Suprapubic skin (tissue), 4 donors: Measurements from ENCODE around the gene TAF7L.

ENCODE experiments used
- POLR2A ChIP-seq, 2 donors: fragments of 450-650 bp; IDR thresholded peaks; one replicate each; pipeline ENCODE4 v1.6.1; 2017; ENCODE audit warnings: antibody characterized with exemption in 2 of 2, mild to moderate bottlenecking in 2 of 2, moderate library complexity in 2 of 2
- POLR2AphosphoS5 ChIP-seq, 3 donors: sonication (generic); formaldehyde crosslinking; IDR thresholded peaks; one replicate each; pipeline ENCODE4 v1.6.1; 2017; ENCODE audit warnings: antibody characterized with exemption in 3 of 3
- TF ChIP-seq, protein P1 (sequence below), 2 donors: fragments of 200-600 bp in 1 of 2; fragments of 450-650 bp in 1 of 2; sonication (generic) in 1 of 2; IDR thresholded peaks; one replicate each; pipeline ENCODE4 v1.5.1; 2016 to 2019; ENCODE audit warnings: antibody characterized with exemption in 2 of 2, mild to moderate bottlenecking in 1 of 2, moderate library complexity in 1 of 2

DNA sequence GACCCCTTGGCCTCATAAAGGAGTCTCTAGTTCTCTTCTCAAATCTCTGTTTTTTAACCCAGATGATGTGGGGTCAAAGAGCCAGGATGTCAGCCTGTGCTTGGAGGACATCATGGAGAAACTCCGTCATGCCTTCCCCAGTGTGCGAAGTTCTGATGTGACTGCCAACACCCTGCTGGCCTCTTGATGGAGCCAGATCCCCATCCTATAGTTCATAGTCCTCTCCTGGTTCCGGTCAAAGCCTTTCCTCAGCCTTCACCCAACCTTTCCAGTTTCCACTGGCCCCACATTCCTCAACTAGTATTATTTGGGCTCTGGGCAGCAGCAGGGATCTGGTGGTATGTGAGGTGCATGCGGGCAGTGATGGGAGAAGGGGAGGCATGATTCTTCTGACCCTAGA, 30.7 kb downstream of the TAF7L start:
- TF ChIP-seq POLR2AphosphoS5 (IDR thresholded peaks at IDR 0.05): no peak
- TF ChIP-seq, protein P1, sequence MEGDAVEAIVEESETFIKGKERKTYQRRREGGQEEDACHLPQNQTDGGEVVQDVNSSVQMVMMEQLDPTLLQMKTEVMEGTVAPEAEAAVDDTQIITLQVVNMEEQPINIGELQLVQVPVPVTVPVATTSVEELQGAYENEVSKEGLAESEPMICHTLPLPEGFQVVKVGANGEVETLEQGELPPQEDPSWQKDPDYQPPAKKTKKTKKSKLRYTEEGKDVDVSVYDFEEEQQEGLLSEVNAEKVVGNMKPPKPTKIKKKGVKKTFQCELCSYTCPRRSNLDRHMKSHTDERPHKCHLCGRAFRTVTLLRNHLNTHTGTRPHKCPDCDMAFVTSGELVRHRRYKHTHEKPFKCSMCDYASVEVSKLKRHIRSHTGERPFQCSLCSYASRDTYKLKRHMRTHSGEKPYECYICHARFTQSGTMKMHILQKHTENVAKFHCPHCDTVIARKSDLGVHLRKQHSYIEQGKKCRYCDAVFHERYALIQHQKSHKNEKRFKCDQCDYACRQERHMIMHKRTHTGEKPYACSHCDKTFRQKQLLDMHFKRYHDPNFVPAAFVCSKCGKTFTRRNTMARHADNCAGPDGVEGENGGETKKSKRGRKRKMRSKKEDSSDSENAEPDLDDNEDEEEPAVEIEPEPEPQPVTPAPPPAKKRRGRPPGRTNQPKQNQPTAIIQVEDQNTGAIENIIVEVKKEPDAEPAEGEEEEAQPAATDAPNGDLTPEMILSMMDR (IDR thresholded peaks at IDR 0.05): no peak
- no peak for TF ChIP-seq POLR2A (IDR thresholded peaks at IDR 0.05)
